PC-9 (cell line): Measurements from ENCODE around the gene OR1C1.

ENCODE experiments used
- CTCF ChIP-seq: fragments of 200-600 bp; sonication (generic); conservative IDR thresholded peaks from 2 replicates; pipeline ENCODE4 v1.6.1; 2017; ENCODE audit warnings: mixed run types, antibody characterized with exemption, mild to moderate bottlenecking, moderate library complexity
- EZH2 ChIP-seq: fragments of 200-600 bp; sonication (generic); IDR thresholded peaks from 2 replicates; pipeline ENCODE4 v1.8.0; 2017; ENCODE audit warnings: antibody characterized with exemption, low read depth

- TF ChIP-seq CTCF (no peak), EZH2 (no peak)
These were observed 13.9 kb downstream of the OR1C1 start for GRCh38 chr1:247746391-247746935.
